HTERT RPE-1 (cell line): Measurements from ENCODE around the gene TNFSF13B.
"Not testable (repeated sequence)": the region's sequence is repeated elsewhere in the genome, so short reads cannot be mapped to it uniquely, and the experiment has no call there.

Experiments
- in situ Hi-C: fragments of 300-500 bp; cut with MboI; formaldehyde crosslinking; loops from 4 replicates; pipeline ENCODE4 v1.14.3; 2020; ENCODE audit warnings: low sequenced_read_pairs

The TNFSF13B gene

DNA sequence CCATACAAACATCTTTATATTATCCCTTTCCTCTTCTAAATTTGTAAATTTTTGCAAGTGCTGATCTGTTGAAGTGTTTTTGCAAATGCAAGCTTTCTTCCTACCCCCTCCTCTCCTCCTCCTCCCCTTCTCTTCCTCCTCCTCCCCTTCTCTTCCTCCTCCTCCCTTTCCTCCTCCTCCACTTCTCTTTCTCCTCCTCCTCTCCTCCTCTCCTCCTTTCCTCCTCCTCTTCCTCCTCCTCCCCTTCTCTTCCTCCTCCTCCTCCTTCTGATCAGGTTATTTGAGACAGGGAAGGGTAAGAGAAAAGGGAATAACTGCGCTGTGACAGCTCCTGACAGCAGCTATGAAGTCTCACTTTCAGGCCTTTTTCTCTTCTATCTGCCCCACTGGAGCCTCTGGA, 8.9 kb downstream of the TNFSF13B start:
- in situ Hi-C loops = no loop called here

DNA sequence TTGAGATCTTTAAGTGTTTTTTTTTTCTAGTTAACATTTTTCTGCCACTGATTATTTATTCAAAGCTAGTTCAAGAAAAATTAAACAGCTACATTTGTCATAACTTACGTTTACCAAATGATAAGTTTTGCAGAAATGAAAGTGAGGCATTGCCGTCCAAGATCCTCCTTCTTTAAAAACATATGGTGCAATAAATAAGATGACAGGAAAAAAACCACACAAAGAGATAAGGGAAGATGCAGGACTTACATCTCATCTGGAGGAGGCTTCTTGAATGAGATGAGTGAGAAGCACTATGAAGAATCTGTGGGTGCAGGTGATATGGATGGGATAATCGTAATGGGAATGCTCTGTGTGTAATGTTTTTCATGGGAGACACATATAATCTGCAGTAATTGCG, 12.4 kb downstream of the TNFSF13B start:
- in situ Hi-C loops = no loop called here

DNA sequence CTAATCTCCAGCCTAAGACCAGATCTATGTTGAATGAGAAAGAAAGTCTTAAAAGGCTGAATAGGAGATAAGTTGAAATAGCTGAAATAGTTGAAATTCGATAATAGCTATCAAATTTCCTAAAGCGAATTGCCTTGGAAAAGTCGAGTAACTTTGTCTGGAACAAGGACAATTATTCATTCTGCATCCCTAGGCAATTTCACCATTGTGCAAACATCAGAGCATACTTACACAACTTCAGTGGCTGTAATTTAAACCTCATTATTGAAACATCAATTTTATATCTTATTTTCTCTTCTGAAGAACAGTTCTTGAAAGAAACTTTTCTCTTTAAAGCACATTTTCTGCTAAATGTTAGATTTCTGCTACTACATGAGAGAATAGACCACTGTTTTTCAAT, 13.6 kb downstream of the TNFSF13B start:
- in situ Hi-C loops = no loop called here

- in situ Hi-C loops = no loop called here
Observed at GRCh38 chr13:108288741-108289140, 19.2 kb downstream of the TNFSF13B start.

DNA sequence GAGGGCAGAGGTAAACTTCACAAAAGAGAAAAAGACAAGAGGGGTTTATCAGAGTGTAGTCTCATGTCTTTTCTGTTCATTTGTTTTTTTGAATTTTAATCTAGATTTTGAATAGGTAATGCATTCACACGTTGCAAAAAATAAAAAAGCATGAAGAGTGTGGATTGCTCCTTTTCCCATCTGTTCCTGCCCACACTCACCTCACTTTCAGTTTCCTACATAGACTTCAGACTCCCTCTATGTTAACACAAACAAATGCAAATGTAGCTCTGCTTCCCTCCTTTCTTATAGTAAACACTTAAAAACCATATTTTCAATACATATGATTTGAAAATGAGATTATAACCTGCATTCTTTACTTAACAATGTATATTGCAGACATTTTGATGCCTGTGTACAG, 20.3 kb downstream of the TNFSF13B start:
- in situ Hi-C loops = no loop called here

DNA sequence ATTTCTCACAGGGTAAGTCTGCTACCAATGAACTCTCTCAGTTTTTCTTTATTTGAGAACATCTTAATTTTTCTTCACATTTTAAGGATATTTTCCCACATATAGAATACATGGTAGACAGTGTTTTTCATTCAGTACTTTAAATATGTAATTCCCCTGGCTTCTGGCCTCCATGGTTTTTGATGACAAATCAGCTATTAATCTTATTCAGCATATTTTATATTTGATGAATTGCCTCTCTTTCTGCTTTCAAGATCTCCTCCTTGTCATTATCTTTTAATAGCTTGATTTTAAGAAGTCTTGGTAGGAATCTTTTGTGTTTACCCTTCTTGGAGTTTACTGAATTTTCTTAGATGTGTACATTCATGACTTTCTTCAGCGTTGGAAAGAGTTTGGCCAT, 27.6 kb downstream of the TNFSF13B start:
- in situ Hi-C loops = no loop called here

GRCh38 chr13:108302279-108302678, 32.8 kb downstream of the TNFSF13B start:
- in situ Hi-C loops = no loop called here

GRCh38 chr13:108304170-108305016, 34.9 kb downstream of the TNFSF13B start:
- in situ Hi-C loops = no loop called here

GRCh38 chr13:108305655-108306054, 36.1 kb downstream of the TNFSF13B start:
- in situ Hi-C loops = no loop called here

DNA sequence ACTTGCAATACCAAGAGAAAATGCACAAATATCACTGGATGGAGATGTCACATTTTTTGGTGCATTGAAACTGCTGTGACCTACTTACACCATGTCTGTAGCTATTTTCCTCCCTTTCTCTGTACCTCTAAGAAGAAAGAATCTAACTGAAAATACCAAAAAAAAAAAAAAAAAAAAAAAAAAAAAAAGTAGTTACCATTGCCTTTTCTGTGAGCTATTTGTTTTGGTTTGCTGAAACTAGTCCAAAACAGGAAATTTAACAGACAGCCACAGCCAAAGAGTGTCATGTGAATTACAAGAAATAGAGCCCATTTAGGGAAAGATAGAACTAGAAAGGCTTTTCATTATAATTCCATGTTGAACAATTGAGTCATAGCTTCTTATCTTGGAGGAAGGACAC, 37.3 kb downstream of the TNFSF13B start:
- in situ Hi-C loops = no loop called here

- in situ Hi-C loops = not testable (repeated sequence)
Observed at GRCh38 chr13:108311596-108311995, 42.1 kb downstream of the TNFSF13B start.

GRCh38 chr13:108313382-108313781, 43.9 kb downstream of the TNFSF13B start:
- in situ Hi-C loops = no loop called here

DNA sequence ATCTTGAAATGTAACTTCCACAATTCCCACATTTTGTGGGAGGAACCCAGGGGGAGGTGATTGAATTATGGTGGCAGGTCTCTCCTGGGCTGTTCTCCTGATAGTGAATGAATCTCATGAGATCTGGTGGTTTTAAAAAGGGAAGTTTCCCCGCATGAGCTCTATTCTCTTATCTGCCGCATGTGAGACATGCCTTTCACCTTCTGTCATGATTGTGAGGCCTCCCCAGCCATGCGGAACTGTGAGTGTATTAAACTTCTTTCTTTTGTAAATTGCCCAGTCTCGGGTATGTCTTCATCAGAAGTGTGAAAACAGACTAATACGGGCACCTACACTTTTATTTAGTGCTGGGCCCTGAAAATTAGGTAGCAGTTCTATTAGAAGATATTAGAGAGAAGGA, 45.8 kb downstream of the TNFSF13B start:
- in situ Hi-C loops = no loop called here

DNA sequence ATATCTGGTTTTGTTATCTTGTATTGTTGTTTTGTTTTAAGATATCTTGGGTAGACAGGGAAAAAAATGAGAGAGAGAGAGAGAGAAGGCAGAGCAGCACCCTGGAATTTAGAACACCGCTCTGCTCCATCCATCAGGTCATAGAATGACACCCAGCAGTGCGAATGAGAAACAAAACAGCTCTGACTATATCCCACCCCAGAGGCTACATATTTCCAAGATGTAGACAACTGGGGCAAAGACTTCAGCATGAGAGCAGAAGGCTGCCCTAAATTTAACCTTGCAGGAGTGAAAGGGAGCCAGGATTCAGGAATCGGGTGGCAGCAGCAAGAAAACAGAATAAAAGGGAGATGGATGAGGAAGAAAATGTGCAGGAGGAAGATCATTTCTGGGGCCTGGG, 46.5 kb downstream of the TNFSF13B start:
- in situ Hi-C loops = no loop called here

DNA sequence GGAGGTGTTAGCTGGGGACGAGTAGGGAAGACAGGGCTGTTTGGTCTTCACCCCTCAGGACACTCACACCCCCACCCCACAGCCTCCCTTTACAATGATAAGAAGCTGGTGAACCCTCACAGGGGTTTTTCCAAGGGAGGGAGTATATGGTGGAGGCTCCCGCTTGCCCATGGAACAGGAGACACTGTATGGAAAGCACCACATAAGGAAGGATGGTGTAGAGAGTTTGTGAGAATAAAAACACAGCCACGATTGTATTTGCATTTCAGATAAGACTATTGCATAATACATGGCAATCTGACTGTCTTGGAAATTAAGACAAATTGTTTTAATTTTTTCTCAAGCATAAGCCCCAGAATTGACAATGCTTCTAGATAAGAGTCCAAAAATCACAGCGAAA, 46.9 kb downstream of the TNFSF13B start:
- in situ Hi-C loops = no loop called here

DNA sequence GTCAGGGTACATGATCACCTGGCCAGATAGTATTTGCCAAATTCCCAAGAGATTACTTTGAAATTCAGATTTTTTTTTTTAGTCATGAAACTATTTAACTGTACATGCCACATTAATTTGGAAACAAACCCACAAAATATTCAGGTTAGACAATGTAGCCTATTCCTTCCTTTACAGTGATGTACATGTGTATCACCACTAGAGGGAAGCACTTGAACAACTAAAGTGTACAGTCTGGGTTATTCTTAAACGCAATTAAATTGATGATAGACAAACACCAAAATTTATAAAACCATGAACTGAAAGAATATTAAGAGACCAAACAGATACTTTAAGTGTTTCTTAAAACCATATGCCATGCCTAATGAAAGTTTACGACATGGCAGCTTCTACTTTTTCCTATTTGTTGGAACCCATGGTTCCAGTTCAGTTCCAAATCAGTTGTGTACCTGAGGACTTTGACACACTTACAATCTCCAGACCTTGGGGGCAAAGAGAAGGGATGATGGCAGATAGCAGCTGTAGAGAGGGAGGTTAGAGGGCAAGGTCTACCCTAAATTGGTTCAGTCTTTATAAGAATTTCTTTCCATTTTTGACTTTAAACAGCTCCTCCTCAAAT, 52.8 kb downstream of the TNFSF13B start:
- in situ Hi-C loops = no loop called here

- in situ Hi-C loops = no loop called here
Observed at GRCh38 chr13:108323031-108323430, 53.5 kb downstream of the TNFSF13B start.

- in situ Hi-C loops = no loop called here
Observed at GRCh38 chr13:108325863-108326262, 56.3 kb downstream of the TNFSF13B start.

- in situ Hi-C loops = no loop called here
Observed at GRCh38 chr13:108326309-108326708, 56.8 kb downstream of the TNFSF13B start.

DNA sequence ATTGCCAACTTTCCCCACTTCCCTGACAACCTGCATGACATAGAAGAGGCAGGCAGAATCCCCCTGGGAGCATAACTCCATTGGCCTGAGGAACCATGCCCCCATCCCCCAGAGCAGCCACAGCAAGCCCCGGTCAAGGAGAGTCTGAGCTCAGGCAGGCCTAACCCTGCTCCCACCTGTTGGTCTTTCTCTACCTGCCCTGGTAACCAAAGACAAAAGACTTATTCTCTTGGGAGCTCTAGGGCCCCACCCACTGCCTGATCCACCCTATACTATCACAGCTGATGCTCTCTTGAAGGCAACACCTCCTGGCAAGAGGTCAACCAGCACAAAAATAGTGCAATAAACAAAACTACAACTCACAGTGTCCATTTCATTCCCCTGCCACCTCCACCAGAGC, 59.3 kb downstream of the TNFSF13B start:
- in situ Hi-C loops = no loop called here

- in situ Hi-C loops = no loop called here
Observed at GRCh38 chr13:108332791-108333190, 63.3 kb downstream of the TNFSF13B start.
